HG02610 (cell line): ENCODE data around the gene ZC3H11A.

ENCODE experiments used
- ATAC-seq: cut with Tn5 transposase; IDR thresholded peaks from one replicate; pipeline ENCODE4 v1.9.1; 2021; ENCODE audit warnings: mild to moderate bottlenecking, moderate library complexity; ENCODE audit not compliant: unreplicated experiment

The ZC3H11A gene

DNA sequence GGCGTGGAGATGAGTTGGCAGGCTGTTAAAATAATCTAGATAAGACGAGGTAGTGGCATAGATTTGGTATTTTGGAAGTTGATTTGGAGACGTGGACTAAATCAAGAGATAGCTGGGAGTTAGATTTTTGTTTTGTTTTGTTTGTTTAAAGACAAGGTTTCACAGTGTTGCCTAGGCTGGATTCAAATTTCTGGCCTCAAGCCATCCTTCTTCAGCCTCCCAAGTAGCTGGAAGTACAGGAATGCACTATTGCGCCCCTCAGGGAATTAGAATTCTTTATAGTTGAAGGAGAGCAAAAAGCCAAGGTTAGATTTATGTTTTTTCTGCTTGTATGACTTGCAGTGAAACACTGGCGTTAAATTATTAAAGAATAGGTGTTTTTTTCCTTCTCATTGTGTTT lies 43.7 kb downstream of the ZC3H11A start:
- ATAC-seq, result no peak

- ATAC-seq, result no peak
Observed at GRCh38 chr1:203840208-203840808, 44.9 kb downstream of the ZC3H11A start.

GRCh38 chr1:203842559-203842876 lies 47.1 kb downstream of the ZC3H11A start:
- ATAC-seq, result no peak

- no peak for ATAC-seq
Observed at GRCh38 chr1:203843435-203843834, 48.0 kb downstream of the ZC3H11A start.
